GM12872 (cell line): ENCODE data around the gene GFAP.

ENCODE experiments used
- CTCF ChIP-seq: IDR thresholded peaks from 3 replicates; pipeline ENCODE4 v1.5.1; 2011; ENCODE audit warnings: low read depth, mild to moderate bottlenecking, low read length, moderate library complexity; ENCODE audit not compliant: insufficient read depth

GFAP gene

DNA sequence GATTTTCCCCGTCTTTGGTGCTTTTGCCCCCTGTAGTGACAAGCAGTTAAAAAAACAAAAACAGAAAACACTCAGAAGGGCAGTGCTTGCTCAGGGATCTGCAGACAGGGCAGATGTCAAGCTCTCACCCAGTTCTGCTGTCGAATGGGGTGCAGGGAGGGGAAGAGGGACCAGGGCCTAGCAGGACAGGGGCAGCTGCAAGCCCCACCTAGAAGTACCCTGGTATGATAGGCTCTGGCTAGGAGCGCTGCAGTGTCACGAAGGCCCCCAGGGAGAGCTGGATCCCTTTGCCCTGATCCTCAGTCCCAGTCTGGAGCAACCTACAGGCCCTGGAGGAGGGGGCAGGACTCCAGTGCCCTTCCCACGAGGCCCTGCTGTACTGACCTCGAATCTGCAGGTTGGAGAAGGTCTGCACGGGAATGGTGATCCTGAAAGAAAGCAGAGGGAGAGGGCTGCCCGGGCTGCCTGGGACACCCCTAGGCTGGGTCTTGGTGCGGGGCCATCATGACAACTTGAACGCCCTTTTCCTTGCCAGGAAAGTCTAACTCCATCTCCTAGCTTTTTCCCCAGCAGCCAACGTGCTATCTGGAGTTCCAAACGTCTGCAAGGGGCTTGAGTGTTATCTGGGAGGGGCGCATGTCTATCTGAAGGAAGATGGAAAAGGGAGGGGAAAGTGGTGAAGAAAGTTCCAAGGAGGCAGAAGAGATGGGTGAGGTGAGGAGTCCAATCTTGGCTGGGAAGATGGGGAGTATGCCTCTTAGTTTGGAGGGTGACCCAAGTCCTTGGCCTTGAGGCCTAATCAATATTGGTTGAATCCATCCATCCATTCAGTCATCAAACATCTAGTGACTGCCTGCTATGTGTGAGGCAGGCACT lies 4.8 kb downstream of the GFAP start:
- no peak for TF ChIP-seq CTCF

DNA sequence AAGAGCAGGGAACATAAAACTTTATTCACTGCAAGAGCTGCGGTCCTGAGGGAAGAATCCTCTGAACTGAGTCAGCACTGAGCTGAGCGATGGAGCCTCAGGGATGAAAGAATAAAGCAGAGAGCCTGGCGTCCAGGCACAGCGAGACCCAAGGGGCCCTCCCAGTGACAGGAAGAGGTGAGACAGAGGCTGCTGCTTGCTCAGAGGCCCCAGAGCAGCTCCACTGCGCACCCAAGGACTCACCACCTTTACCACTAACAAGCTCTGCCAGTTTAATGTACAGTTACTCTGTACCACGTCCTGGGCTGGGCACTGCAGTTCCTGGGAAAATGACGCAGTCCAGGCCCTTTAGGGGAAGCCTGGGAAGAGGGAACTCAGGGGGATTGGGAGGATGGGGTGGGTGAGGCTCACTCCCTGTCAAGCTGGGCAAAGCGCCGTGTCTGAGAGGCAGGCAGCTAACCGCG lies 5.6 kb downstream of the GFAP start:
- TF ChIP-seq CTCF = no peak

- TF ChIP-seq CTCF = no peak
Measured at GRCh38 chr17:44908761-44909326, 6.5 kb downstream of the GFAP start.

DNA sequence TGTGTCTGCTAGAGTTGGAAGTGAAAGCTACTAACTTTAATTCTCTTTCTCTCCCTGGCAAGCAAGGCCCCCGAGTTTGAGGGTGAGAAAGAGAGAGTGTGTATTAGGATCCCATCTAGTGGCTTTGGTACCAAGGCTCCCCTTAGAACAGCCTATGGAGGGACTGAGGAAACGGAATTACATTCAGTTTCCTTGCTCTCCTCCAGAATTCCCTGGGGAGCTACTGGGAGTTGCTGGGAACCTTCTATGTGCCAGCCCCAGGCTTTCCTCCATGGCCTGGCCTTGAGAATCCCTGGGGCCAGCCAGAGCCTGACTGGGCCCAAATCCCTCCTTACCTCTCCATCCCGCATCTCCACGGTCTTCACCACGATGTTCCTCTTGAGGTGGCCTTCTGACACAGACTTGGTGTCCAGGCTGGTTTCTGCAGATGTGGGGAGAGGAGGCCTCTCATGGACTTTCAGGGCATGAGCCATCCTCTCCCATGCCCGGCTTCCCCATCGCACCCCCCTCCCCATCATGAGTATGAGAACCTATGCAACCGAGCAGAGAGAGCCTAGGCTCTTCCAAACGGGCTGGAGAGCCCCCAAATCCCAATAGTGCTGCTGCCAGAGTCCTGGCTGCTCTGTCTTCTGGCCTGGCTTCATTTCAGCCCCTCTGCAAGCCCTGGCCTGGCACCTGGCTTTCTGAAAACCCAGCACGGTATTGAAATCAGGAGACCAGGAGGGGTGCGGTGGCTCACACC lies 7.4 kb downstream of the GFAP start:
- no peak for TF ChIP-seq CTCF

- TF ChIP-seq CTCF = no peak
Measured at GRCh38 chr17:44906763-44907728, 8.3 kb downstream of the GFAP start.

- TF ChIP-seq CTCF = no peak
Measured at GRCh38 chr17:44906010-44906646, 9.2 kb downstream of the GFAP start.
